Measurements from ENCODE around the gene ACP2. TPM values are rescaled to one million over a fixed set of nuclear protein-coding genes. Genes with fewer than 3 reads are reported as not detected.

Gene ACP2
- total and polyA plus RNA-seq, 9 of the 15 experiments (the other 6 are each of a cell fraction or from before 2014, with no cell fraction given): 1.9 to 20.0 (median 11.6) TPM

DNA sequence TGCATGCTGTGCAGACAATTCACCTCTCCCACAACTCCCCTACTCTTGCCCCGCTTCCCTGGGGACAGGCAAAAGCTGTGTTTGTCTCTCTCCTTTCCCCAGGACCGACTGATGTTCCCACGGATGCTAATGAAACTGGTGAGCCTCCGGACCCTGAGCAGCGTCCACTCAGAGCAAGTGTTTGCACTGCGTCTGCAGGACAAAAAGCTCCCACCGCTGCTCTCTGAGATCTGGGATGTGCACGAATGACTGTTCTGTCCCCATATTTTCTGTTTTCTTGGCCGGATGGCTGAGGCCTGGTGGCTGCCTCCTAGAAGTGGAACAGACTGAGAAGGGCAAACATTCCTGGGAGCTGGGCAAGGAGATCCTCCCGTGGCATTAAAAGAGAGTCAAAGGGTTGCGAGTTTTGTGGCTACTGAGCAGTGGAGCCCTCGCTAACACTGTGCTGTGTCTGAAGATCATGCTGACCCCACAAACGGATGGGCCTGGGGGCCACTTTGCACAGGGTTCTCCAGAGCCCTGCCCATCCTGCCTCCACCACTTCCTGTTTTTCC is 19.9 kb upstream of the ACP2 start (continued):
- peak; percentile 75; the same call in 1 of the 2 replicates for TF ChIP-seq ZNF592 (IDR thresholded peaks at IDR 0.05)
- TF ChIP-seq NFIX (CRISPR knock-in tag; IDR thresholded peaks at IDR 0.05; ENCODE audit: low read depth): no peak
- TF ChIP-seq FOXO4 (CRISPR knock-in tag; IDR thresholded peaks at IDR 0.05): no peak
- no peak for TF ChIP-seq POLR2A (conservative IDR thresholded peaks at IDR 0.05)
- TF ChIP-seq ZNF444 (CRISPR knock-in tag; IDR thresholded peaks at IDR 0.05): no peak
- TF ChIP-seq ELF4 (CRISPR knock-in tag; IDR thresholded peaks at IDR 0.05): 0 out of 2 replicates have a peak, but pooled peaks have one; percentile 62
- TF ChIP-seq ZNF436 (CRISPR knock-in tag; IDR thresholded peaks at IDR 0.05): no peak
- TF ChIP-seq SIRT6 (IDR thresholded peaks at IDR 0.05; ENCODE audit: low read depth, low read length): no peak
- TF ChIP-seq E4F1 (CRISPR knock-in tag; IDR thresholded peaks at IDR 0.05; ENCODE audit: borderline replicate concordance): no peak
- TF ChIP-seq ZNF695 (CRISPR knock-in tag; IDR thresholded peaks at IDR 0.05): no peak
- no peak for TF ChIP-seq POU5F1 (IDR thresholded peaks at IDR 0.05; ENCODE audit: borderline replicate concordance, low read depth, low read length, partially characterized antibody)
- TF ChIP-seq GABPB1 (CRISPR knock-in tag; IDR thresholded peaks at IDR 0.05): no peak
- no peak for TF ChIP-seq ZSCAN32 (CRISPR knock-in tag; IDR thresholded peaks at IDR 0.05)
- no peak for TF ChIP-seq RREB1 (CRISPR knock-in tag; IDR thresholded peaks at IDR 0.05)

Measured in K562 (cell line).